GM19239 (cell line): ENCODE measurements around the gene INMT.

Experiments
- DNase-seq: peaks from one replicate; pipeline ENCODE4 v3.0.0; 2011; ENCODE audit warnings: low spot score; ENCODE audit not compliant: insufficient read length
- FAIRE-seq: peaks from 2 replicates; lab custom pipeline; 2011; peaks lifted over from hg19 to GRCh38; lab: Jason Lieb, UNC

INMT gene

GRCh38 chr7:30750010-30750409, 1.9 kb upstream of the INMT start:
- no peak for DNase-seq
- no peak for FAIRE-seq

- no peak for FAIRE-seq
Measured at GRCh38 chr7:30750683-30751650, 968 bp upstream of the INMT start.

DNA sequence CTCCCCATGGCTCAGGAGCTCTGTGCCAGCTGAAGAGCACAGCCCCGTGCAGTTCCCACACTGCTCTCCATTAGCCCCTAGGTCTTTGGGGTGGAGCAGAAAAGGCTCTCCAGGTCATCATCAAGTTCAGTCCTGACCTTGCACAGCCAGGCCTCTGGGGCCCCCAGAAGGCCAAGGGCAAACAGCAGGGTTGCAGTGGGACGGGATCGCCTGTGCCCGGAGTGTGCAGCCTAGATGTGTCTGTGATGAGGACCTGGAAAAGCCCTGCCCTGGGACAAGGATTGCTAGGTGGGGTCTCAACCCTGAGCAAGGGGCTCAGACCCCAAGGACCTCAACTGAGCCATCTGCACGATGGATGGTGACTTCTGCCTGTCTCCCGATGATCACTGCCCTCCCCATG, 549 bp downstream of the INMT start:
- DNase-seq (no peak), FAIRE-seq (no peak)

More at GRCh38 chr7:30750683-30751650, 968 bp upstream of the INMT start:
- no peak for DNase-seq

DNA sequence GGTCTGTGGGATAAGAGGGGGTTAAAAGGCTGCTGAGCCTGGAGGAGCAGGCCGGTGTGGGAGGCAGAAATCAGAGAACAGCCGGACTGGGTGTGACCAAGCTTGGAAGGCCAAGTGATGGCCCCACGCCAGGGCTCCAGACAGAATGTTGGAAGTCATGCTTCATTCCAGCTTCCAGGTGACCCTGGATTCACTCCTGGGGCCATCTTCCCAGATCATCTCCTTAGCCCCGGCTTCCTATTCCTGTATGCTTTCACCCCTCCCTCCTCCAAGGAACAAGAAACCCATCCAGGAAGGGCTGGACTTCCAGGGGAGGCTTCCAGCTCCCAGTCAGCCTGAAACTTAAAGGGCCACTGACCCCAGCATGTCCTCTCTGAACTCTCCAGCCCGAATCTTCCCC, 1.0 kb downstream of the INMT start:
- no peak for DNase-seq
- no peak for FAIRE-seq

DNA sequence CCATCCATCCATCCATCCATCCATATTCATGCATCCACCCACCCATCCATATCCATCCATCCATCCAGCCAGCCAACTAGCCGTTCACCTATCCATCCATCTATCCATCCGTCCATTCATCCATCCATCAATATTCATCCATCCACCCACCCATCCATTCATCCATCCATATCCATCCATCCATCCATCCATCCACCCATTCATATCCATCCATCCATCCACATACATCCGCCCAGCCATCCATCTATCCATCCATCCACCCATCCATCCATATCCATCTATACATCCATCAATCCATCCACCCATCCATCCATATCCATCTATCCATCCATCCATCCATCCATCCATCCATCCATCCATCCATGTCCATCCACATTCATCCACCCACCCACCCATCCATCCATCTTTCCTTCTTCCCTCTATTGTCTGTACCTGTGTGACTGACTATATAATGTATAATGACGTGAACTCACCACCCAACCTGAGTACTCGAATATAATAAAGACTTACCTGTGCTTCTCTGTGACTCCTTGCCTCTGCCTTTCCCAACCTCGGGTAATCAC, 2.5 kb downstream of the INMT start:
- FAIRE-seq (no peak), DNase-seq (no peak)

- FAIRE-seq (no peak), DNase-seq (no peak)
Measured at GRCh38 chr7:30755384-30756154, 3.6 kb downstream of the INMT start.

GRCh38 chr7:30757342-30757692, 5.4 kb downstream of the INMT start:
- DNase-seq (no peak), FAIRE-seq (no peak)

- DNase-seq (no peak), FAIRE-seq (no peak)
Measured at GRCh38 chr7:30760514-30761213, 8.7 kb downstream of the INMT start.

DNA sequence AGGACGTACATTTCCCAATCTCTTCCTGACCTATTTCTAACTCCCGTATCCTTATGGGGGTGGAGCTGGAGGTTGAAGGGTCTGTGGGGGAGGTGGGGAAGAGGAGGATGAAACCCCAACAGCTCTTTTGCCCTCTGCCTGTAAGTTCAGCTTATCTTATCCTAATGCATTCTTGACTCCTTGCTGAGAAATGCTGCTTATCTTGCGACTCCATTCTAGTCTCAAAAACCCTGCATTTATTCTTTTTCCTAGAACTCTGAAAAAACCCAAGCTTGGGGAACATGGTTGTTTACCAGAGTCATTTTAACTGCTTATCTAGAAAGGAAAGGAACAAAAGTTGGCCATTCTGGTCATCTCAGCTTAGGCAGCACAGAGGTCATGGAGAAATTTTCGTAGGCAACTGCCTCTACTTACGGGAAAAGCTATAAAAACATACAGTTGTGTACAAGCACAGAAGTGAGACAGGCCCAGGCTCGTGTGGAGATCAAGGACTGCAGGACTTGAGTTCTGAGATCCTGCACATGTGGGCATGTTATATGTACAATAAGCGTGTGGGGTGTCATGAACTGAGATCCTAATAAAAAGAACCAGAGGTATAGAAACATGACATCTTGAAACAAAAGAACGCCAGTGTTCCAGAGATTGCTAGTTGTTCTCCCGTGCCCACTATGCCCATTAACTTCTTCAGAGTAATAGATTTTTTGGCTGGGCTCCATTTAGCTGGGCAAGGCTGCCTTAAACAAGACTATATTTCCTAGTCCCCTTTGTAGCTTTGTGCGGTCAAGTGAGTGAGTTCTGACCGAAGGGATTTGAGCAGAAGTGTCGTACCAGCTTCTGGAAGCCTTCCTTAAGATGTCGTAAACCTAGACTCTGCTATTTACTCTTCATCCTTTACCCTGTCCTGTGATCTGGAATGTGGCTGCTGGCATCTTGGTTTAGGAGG, 9.6 kb downstream of the INMT start:
- FAIRE-seq (no peak), DNase-seq (no peak)

GRCh38 chr7:30764030-30764975, 12.4 kb downstream of the INMT start:
- FAIRE-seq (peak; percentile 96), DNase-seq (no peak)

DNA sequence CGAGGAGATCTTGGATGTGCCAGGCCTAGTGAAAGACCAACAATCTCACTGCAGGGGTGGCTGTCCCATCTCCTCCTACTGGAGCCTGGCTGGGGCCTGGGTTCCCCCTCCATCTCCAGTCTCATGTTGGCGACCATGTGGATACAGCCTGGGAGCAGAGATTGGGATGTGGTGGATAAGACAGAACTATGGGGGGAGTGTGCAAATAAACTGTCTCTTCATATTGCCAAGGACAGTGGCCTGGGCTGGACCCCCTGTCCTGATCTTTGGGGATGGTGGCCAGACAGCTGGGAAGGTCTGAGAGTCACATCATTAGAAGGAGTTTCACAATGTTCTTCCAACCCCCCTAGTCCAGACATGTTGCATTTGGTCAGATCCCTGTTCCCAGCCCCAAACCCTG, 13.5 kb downstream of the INMT start:
- DNase-seq, result no peak
- no peak for FAIRE-seq

- FAIRE-seq, result no peak
Measured at GRCh38 chr7:30770845-30771173, 18.9 kb downstream of the INMT start.

GRCh38 chr7:30771174-30771879, 19.4 kb downstream of the INMT start, which contains the start of gene MINDY4:
Gene MINDY4 (plus strand): TSS chr7:30771417. CDS start chr7:30771494, 77 bp downstream.
- peak; percentile 65 for DNase-seq
- peak; percentile 79 for FAIRE-seq

More at GRCh38 chr7:30770845-30771173, 18.9 kb downstream of the INMT start:
- no peak for DNase-seq

GRCh38 chr7:30771880-30772425, 20.0 kb downstream of the INMT start:
- DNase-seq (peak; percentile 14), FAIRE-seq (peak; percentile 76)

- FAIRE-seq, result no peak
- DNase-seq, result no peak
Measured at GRCh38 chr7:30772984-30773383, 21.0 kb downstream of the INMT start.

DNA sequence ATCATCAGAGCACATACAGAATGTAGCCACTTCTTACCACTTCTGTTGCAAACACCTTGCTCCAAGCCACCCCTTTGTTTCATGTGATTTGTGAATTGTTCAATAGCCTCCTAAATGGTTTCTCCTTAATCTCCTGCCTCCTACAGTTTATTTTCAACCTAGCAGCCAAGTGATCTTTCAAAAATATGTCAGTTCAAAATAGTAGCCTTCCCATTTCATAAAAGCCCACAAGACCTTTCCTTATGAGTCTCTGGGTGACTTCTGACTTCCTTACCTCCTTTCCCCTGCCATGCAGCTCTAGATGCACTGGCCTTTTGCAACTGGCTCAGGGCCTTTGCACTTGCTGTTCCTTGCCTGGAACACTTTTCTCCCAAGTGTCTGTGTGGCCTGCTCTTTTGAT, 24.1 kb downstream of the INMT start:
- DNase-seq, result no peak
- FAIRE-seq, result no peak

DNA sequence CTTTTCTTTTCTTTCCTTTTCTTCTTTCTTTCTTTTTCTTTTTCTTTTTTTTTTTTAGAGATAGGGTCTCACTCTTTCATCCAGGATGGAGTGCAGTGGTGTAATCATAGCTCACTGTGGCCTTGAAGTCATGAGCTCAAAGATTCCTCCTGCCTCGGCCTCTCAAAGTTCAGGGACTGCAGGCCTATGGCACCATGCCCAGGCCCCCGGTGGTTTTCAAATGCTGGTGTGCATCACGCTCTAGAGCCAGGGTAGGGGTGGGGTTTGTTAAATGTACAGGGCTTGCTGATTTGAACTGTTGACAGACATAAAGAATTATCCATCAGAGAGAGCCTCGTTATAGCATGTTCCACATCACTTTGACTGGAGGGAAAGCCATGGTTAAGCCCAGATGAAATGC, 25.0 kb downstream of the INMT start:
- no peak for FAIRE-seq

More for the DNA sequence above, 25.0 kb downstream of the INMT start:
- DNase-seq, result no peak
